Measurements from ENCODE around the gene TOX3.

TOX3 gene

GRCh38 chr16:52446080-52446479 lies 100.9 kb downstream of the TOX3 start:
- DNase-seq (ENCODE audit: extremely low spot score), result no peak
- ChIA-PET POLR2A (no interaction called here), CTCF (no interaction called here)
- no peak for TF ChIP-seq CTCF (IDR thresholded peaks at IDR 0.05; ENCODE audit: control extremely low read depth, extremely low read depth, low read depth, missing control alignments)

- TF ChIP-seq CTCF (IDR thresholded peaks at IDR 0.05; ENCODE audit: control extremely low read depth, extremely low read depth, low read depth, missing control alignments), result no peak
- ChIA-PET POLR2A (no interaction called here), CTCF (no interaction called here)
- DNase-seq (ENCODE audit: extremely low spot score), result no peak
Measured at GRCh38 chr16:52441886-52442285, 105.1 kb downstream of the TOX3 start.

- DNase-seq (ENCODE audit: extremely low spot score), result no peak
Measured at GRCh38 chr16:52440248-52440647, 106.7 kb downstream of the TOX3 start.

GRCh38 chr16:52439750-52440149 lies 107.2 kb downstream of the TOX3 start:
- ChIA-PET POLR2A (no interaction called here), CTCF (no interaction called here)
- no peak for DNase-seq (ENCODE audit: extremely low spot score)
- no peak for TF ChIP-seq CTCF (IDR thresholded peaks at IDR 0.05; ENCODE audit: control extremely low read depth, extremely low read depth, low read depth, missing control alignments)

More at GRCh38 chr16:52440248-52440647, 106.7 kb downstream of the TOX3 start:
- no peak for TF ChIP-seq CTCF (IDR thresholded peaks at IDR 0.05; ENCODE audit: control extremely low read depth, extremely low read depth, low read depth, missing control alignments)
- CTCF ChIA-PET, result no interaction called here
- POLR2A ChIA-PET, result no interaction called here

GRCh38 chr16:52439171-52439701 lies 107.7 kb downstream of the TOX3 start:
- no peak for TF ChIP-seq CTCF (IDR thresholded peaks at IDR 0.05; ENCODE audit: control extremely low read depth, extremely low read depth, low read depth, missing control alignments)
- DNase-seq (ENCODE audit: extremely low spot score), result no peak
- ChIA-PET POLR2A (no interaction called here), CTCF (no interaction called here)

GRCh38 chr16:52437277-52437670 lies 109.7 kb downstream of the TOX3 start:
- ChIA-PET CTCF (no interaction called here), POLR2A (no interaction called here)
- no peak for DNase-seq (ENCODE audit: extremely low spot score)
- no peak for TF ChIP-seq CTCF (IDR thresholded peaks at IDR 0.05; ENCODE audit: control extremely low read depth, extremely low read depth, low read depth, missing control alignments)

Measured in GM10248 (cell line).